Mucosa of stomach (tissue), 1 donor: Measurements from ENCODE around the gene TMEM176B.

Experiments used
- H3K27me3 ChIP-seq: one replicate; pipeline ENCODE4 v1.7.0; 2013; ENCODE audit warnings: mild to moderate bottlenecking, low read length; ENCODE audit not compliant: control insufficient read depth, insufficient read depth
- H3K36me3 ChIP-seq: one replicate; pipeline ENCODE4 v1.7.0; 2013; ENCODE audit warnings: low read length; ENCODE audit not compliant: control insufficient read depth, insufficient read depth
- H3K4me1 ChIP-seq: one replicate; pipeline ENCODE4 v1.7.0; 2013; ENCODE audit warnings: mild to moderate bottlenecking, low read length; ENCODE audit not compliant: control insufficient read depth, insufficient read depth
- H3K4me3 ChIP-seq: one replicate; pipeline ENCODE4 v1.7.0; 2013; ENCODE audit warnings: low read length
- H3K9ac ChIP-seq: one replicate; pipeline ENCODE4 v1.7.0; 2013; ENCODE audit warnings: mild to moderate bottlenecking, low read length, moderate library complexity
- H3K9me3 ChIP-seq: one replicate; pipeline ENCODE4 v1.7.0; 2013; ENCODE audit warnings: mild to moderate bottlenecking, low read length, moderate library complexity; ENCODE audit not compliant: control insufficient read depth
- donor health status: Pancreatic carcinoma.

TMEM176B gene

GRCh38 chr7:150753826-150754603 lies 46.1 kb downstream of the TMEM176B start:
- no peaks in the 10 kb centered on the region for H3K36me3 ChIP-seq
- no peaks in the 10 kb centered on the region for H3K4me1 ChIP-seq
- H3K4me3 ChIP-seq = no peak overlapping the region
- no peaks in the 10 kb centered on the region for H3K9me3 ChIP-seq
- no peak overlapping the region for H3K9ac ChIP-seq
- H3K27me3 ChIP-seq = no peaks in the 10 kb centered on the region

GRCh38 chr7:150753239-150753638 lies 46.9 kb downstream of the TMEM176B start:
- Histone ChIP-seq H3K4me1 (no peaks in the 10 kb centered on the region), H3K4me3 (no peak overlapping the region), H3K9ac (no peak overlapping the region), H3K9me3 (no peaks in the 10 kb centered on the region), H3K27me3 (no peaks in the 10 kb centered on the region), H3K36me3 (no peaks in the 10 kb centered on the region)

- H3K4me3 ChIP-seq = no peak overlapping the region
- no peaks in the 10 kb centered on the region for H3K4me1 ChIP-seq
- H3K9me3 ChIP-seq = no peaks in the 10 kb centered on the region
- peaks cover 5% of the 10 kb centered on the region for H3K27me3 ChIP-seq
- no peak overlapping the region for H3K9ac ChIP-seq
- no peaks in the 10 kb centered on the region for H3K36me3 ChIP-seq
Observed at GRCh38 chr7:150751702-150752101, 48.5 kb downstream of the TMEM176B start.

- peaks cover 5% of the 10 kb centered on the region for H3K27me3 ChIP-seq
- H3K9me3 ChIP-seq = no peaks in the 10 kb centered on the region
- H3K4me1 ChIP-seq = no peaks in the 10 kb centered on the region
- no peaks in the 10 kb centered on the region for H3K36me3 ChIP-seq
- no peak overlapping the region for H3K9ac ChIP-seq
- H3K4me3 ChIP-seq = no peak overlapping the region
Observed at GRCh38 chr7:150748376-150748775, 51.8 kb downstream of the TMEM176B start.

- Histone ChIP-seq H3K4me1 (no peaks in the 10 kb centered on the region), H3K9me3 (no peaks in the 10 kb centered on the region), H3K9ac (no peak overlapping the region), H3K36me3 (no peaks in the 10 kb centered on the region), H3K4me3 (no peak overlapping the region), H3K27me3 (peaks cover 5% of the 10 kb centered on the region)
Observed at GRCh38 chr7:150746921-150747320, 53.2 kb downstream of the TMEM176B start.

- H3K36me3 ChIP-seq = no peaks in the 10 kb centered on the region
- no peaks in the 10 kb centered on the region for H3K9me3 ChIP-seq
- no peaks in the 10 kb centered on the region for H3K4me1 ChIP-seq
- no peak overlapping the region for H3K4me3 ChIP-seq
- H3K9ac ChIP-seq = no peak overlapping the region
- peaks cover 5% of the 10 kb centered on the region for H3K27me3 ChIP-seq
Observed at GRCh38 chr7:150745876-150746275, 54.3 kb downstream of the TMEM176B start.

GRCh38 chr7:150745086-150745485 lies 55.1 kb downstream of the TMEM176B start:
- no peaks in the 10 kb centered on the region for H3K4me1 ChIP-seq
- H3K4me3 ChIP-seq = no peak overlapping the region
- peaks cover 5% of the 10 kb centered on the region for H3K27me3 ChIP-seq
- H3K9me3 ChIP-seq = no peaks in the 10 kb centered on the region
- no peak overlapping the region for H3K9ac ChIP-seq
- H3K36me3 ChIP-seq = no peaks in the 10 kb centered on the region

- Histone ChIP-seq H3K27me3 (peaks cover 5% of the 10 kb centered on the region), H3K9ac (no peak overlapping the region), H3K4me3 (no peak overlapping the region), H3K4me1 (no peaks in the 10 kb centered on the region), H3K36me3 (no peaks in the 10 kb centered on the region), H3K9me3 (no peaks in the 10 kb centered on the region)
Observed at GRCh38 chr7:150744041-150744656, 56.0 kb downstream of the TMEM176B start.

GRCh38 chr7:150742286-150742968 lies 57.7 kb downstream of the TMEM176B start:
- Histone ChIP-seq H3K4me3 (no peak overlapping the region), H3K27me3 (peaks cover 4% of the 10 kb centered on the region), H3K4me1 (no peaks in the 10 kb centered on the region), H3K36me3 (no peaks in the 10 kb centered on the region), H3K9ac (no peak overlapping the region), H3K9me3 (no peaks in the 10 kb centered on the region)
